Tibial nerve (tissue), 4 donors: ENCODE data around the gene CALHM2.

Experiments used
- EP300 ChIP-seq, 2 donors: sonication (generic); formaldehyde crosslinking; IDR thresholded peaks; one replicate each; pipeline ENCODE4 v1.6.1; 2017; ENCODE audit warnings: antibody characterized with exemption in 2 of 2, mild to moderate bottlenecking in 1 of 2
- POLR2A ChIP-seq, 2 donors: fragments of 450-650 bp; IDR thresholded peaks; one replicate each; pipeline ENCODE4 v1.6.1; 2017; ENCODE audit warnings: antibody characterized with exemption in 2 of 2, mild to moderate bottlenecking in 2 of 2, moderate library complexity in 2 of 2
- TF ChIP-seq, protein P1 (sequence below), 5 experiments: fragments of 200-600 bp in 3 of 5; fragments of 450-650 bp in 2 of 5; sonication (generic) in 3 of 5; IDR thresholded peaks; one replicate each; pipeline ENCODE4 v1.5.1; 2016 to 2019; ENCODE audit warnings: antibody characterized with exemption in 5 of 5, mild to moderate bottlenecking in 3 of 5, moderate library complexity in 2 of 5

DNA sequence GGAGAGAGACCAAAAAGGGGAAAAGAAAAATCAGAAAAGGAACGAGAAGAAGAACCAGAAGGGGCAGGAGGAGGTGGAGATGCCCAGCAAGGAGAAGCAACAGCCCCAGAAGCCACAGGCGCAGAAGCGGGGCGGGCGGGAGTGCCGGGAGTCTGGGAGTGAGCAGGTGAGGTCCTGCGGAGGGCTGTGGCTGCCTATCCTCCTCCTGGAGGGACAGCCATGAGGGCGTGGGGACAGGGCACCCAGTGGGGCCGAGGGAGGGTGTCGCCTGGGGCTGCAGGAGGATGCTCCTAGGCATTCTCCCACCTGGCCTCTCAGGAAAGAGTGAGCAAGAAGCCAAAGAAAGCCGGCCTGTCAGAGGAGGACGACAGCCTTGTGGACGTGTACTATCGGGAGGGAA, 11.8 kb downstream of the CALHM2 start:
- no peak for TF ChIP-seq POLR2A (IDR thresholded peaks at IDR 0.05)
- TF ChIP-seq, protein P1, sequence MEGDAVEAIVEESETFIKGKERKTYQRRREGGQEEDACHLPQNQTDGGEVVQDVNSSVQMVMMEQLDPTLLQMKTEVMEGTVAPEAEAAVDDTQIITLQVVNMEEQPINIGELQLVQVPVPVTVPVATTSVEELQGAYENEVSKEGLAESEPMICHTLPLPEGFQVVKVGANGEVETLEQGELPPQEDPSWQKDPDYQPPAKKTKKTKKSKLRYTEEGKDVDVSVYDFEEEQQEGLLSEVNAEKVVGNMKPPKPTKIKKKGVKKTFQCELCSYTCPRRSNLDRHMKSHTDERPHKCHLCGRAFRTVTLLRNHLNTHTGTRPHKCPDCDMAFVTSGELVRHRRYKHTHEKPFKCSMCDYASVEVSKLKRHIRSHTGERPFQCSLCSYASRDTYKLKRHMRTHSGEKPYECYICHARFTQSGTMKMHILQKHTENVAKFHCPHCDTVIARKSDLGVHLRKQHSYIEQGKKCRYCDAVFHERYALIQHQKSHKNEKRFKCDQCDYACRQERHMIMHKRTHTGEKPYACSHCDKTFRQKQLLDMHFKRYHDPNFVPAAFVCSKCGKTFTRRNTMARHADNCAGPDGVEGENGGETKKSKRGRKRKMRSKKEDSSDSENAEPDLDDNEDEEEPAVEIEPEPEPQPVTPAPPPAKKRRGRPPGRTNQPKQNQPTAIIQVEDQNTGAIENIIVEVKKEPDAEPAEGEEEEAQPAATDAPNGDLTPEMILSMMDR (IDR thresholded peaks at IDR 0.05): no peak
- no peak for TF ChIP-seq EP300 (IDR thresholded peaks at IDR 0.05)
